ENCODE data around the gene PDZD4.

The PDZD4 gene

DNA sequence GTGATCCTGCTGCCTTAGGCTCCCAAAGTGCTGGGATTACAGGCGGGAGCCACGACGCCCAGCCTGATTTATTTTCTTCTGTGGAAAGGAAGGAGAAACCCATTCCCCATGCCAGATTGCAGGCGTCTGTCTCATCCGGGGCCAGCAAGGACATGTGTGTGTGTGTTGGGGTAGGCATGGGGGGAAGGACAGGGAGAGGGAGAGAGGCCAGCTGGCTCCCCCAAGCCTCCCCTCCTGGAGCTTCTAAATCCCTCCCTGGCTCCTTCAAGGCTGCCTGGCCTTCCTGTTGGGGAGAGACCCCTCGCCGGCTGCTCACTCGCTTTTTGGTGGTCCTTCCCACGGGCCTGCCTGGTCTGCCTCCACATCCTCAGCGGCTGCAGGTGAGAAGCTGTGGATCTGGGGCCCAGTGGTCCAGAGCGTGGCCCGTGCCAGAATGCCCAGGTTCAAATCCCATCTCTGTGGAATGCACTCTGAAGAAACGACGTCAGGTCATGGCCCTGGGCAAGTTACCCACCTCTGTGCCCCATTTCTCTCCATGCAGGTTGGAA is 67.6 kb downstream of the PDZD4 start:
- Histone ChIP-seq H3K79me2 (no peaks in the 10 kb centered on the region), H3K36me3 (ENCODE audit: control insufficient read depth, insufficient read depth, low read length) (no peaks in the 10 kb centered on the region), H3K27ac (no peak overlapping the region), H3K9me3 (ENCODE audit: control insufficient read depth, low read length) (no peaks in the 10 kb centered on the region), H3K4me3 (ENCODE audit: low read depth, low read length) (no peak overlapping the region), H3K4me2 (ENCODE audit: low read length) (no peak overlapping the region), H2AFZ (no peak overlapping the region), H3K9ac (no peak overlapping the region), H3K4me1 (no peaks in the 10 kb centered on the region), H3K27me3 (ENCODE audit: control insufficient read depth, insufficient read depth, low read length) (no peaks in the 10 kb centered on the region)
- no peak for TF ChIP-seq CTCF (IDR thresholded peaks at IDR 0.05)

GRCh38 chrX:153761863-153762262 is 68.5 kb downstream of the PDZD4 start:
- no peak overlapping the region for H3K4me3 ChIP-seq (ENCODE audit: low read depth, low read length)
- H3K79me2 ChIP-seq = no peaks in the 10 kb centered on the region
- H2AFZ ChIP-seq = no peak overlapping the region
- no peaks in the 10 kb centered on the region for H3K9me3 ChIP-seq (ENCODE audit: control insufficient read depth, low read length)
- no peaks in the 10 kb centered on the region for H3K27me3 ChIP-seq (ENCODE audit: control insufficient read depth, insufficient read depth, low read length)
- H3K4me2 ChIP-seq (ENCODE audit: low read length) = no peak overlapping the region
- H3K9ac ChIP-seq = no peak overlapping the region
- no peak for TF ChIP-seq CTCF (IDR thresholded peaks at IDR 0.05)
- H3K36me3 ChIP-seq (ENCODE audit: control insufficient read depth, insufficient read depth, low read length) = no peaks in the 10 kb centered on the region
- no peak overlapping the region for H3K27ac ChIP-seq
- no peaks in the 10 kb centered on the region for H3K4me1 ChIP-seq

DNA sequence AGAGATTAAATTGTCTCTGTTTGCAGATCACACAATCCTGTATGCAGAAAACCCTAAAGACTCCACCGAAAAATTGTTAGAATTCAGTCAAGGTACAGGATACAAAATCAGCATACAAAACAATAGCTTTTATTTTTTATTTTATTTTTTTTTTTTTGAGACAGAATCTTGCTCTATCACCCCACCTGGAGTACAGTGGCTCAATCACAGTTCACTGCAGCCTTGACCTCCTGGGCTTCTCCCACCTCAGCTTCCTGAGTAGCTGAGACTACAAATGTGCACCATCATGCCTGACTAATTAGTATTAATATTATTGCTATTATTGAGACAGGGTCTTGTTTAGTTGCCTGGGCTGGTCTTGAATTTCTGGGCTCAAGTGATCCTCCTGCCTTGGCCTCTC is 75.2 kb downstream of the PDZD4 start:
- Histone ChIP-seq H3K27ac (no peak overlapping the region), H2AFZ (no peak overlapping the region), H3K9ac (no peak overlapping the region), H3K4me2 (ENCODE audit: low read length) (no peak overlapping the region), H3K4me1 (no peaks in the 10 kb centered on the region), H3K4me3 (ENCODE audit: low read depth, low read length) (no peak overlapping the region), H3K27me3 (ENCODE audit: control insufficient read depth, insufficient read depth, low read length) (no peaks in the 10 kb centered on the region), H3K36me3 (ENCODE audit: control insufficient read depth, insufficient read depth, low read length) (no peaks in the 10 kb centered on the region), H3K79me2 (no peaks in the 10 kb centered on the region), H3K9me3 (ENCODE audit: control insufficient read depth, low read length) (no peaks in the 10 kb centered on the region)
- no peak for TF ChIP-seq CTCF (IDR thresholded peaks at IDR 0.05)
